Stimulated activated CD4-positive, alpha-beta T cell treated with anti-CD3 and anti-CD28 coated beads, Interleukin-4, amount 100 ng/mL, for 1 hour (primary cell): ENCODE results near the gene FNDC10.

ENCODE experiments used
- DNase-seq: peaks from one replicate; pipeline ENCODE4 v3.0.0-alpha.2; 2020

The FNDC10 gene

DNA sequence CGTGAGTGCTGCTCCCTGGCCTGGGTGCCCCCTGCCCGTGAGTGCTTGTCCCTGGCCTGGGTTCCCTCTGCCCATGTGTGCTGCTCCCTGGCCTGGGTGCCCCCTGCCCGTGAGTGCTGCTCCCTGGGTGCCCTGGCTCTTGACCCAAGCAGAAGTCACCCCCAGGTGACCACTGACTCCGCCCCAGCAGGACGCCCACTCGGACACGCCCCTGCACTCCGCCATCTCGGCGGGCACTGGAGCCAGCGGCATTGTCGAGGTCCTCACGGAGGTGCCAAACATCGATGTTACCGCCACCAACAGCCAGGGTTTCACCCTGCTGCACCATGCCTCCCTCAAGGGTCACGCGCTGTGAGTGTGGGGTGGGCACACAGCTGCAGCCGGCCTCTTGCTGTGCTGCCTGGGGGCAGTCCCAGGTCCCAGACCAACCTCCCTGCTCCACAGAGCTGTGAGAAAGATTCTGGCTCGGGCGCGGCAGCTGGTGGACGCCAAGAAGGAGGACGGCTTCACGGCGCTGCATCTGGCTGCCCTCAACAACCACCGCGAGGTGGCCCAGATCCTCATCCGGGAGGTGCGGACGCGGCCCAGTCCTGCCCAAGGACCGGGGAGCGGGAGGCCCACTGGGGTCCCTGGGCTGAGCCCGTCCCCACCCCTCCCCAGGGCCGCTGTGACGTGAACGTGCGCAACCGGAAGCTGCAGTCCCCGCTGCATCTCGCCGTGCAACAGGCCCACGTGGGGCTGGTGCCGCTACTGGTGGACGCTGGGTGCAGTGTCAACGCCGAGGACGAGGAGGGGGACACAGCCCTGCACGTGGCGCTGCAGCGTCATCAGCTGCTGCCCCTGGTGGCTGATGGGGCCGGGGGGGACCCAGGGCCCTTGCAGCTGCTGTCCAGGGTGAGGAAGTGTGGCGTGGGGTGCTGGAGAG, 28.2 kb upstream of the FNDC10 start:
- DNase-seq: no peak

DNA sequence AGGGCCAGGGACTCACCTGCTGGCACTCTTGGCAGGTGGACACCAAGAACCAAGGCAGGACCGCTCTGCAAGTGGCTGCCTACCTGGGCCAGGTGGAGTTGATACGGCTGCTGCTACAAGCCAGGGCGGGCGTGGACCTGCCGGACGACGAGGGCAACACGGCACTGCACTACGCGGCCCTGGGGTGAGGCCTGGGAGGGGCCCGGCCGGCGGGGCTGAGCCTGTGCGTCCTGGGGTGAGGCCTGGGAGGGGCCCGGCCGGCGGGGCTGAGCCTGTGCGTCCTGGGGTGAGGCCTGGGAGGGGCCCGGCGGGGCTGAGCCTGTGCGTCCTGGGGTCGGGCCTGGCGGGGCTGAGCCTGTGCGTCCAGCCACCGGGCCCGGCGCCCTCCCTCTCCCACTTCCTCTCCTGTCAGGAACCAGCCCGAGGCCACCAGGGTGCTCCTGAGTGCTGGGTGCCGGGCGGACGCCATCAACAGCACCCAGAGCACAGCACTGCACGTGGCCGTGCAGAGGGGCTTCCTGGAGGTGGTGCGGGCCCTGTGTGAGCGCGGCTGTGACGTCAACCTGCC, 27.4 kb upstream of the FNDC10 start:
- DNase-seq: no peak

GRCh38 chr1:1626207-1627141, 26.5 kb upstream of the FNDC10 start:
- DNase-seq: no peak

DNA sequence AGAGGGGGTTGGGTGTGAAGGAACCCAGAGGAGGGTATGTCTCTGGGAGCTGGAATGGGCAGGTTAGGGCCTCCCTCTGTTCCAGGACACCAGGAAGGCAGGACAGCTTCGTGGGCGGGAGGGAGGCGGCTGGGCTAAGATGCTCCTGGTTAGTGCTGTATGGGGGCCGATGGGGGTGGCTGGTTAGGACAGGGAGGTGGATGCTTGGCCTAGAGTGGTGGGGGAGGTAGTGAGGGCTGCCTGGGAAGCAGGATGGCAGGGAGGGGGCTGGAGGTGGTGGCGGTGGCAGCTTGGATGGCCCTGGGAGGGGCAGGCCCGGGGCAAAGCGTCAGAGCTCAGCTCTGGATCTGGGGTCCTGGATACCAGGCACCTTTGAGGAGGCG, 25.9 kb upstream of the FNDC10 start:
- DNase-seq: no peak

- DNase-seq: no peak
Measured at GRCh38 chr1:1625404-1625775, 25.5 kb upstream of the FNDC10 start.

GRCh38 chr1:1624443-1625403, 24.8 kb upstream of the FNDC10 start:
- DNase-seq: no peak

DNA sequence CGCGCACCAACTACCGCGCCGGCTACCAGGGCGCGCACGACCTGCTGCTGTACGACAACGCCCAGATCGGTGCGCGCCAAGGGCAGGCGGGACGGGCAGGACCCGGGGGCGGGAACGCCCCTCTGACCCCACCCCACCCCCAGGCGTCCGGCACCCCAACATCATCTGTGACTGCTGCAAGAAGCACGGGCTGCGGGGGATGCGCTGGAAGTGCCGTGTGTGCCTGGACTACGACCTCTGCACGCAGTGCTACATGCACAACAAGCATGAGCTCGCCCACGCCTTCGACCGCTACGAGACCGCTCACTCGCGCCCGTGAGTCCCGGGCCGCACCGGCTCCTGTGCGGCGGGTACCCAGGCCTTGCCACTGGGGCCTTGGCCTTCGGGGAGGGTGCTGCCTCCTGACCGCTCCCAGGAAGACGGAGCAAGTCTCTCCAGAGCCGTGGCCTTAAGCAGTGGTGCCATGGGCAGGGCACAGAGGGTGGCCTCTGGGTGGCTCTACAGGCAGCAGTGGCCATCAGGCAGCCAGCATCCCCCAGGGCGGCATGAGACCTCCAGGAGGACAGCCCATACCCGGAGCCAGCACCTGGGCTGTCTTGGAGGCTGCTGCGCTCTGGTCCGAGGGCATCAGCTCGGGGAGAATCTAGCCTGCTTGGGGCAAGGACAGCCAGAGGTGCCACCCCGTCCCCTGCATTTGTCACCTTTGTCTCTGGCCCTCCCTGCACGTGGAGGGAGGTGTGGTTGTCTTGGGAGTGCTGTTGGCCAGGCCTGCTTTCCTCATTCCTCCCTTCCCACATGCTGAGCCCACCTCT, 23.9 kb upstream of the FNDC10 start:
- DNase-seq: no peak

DNA sequence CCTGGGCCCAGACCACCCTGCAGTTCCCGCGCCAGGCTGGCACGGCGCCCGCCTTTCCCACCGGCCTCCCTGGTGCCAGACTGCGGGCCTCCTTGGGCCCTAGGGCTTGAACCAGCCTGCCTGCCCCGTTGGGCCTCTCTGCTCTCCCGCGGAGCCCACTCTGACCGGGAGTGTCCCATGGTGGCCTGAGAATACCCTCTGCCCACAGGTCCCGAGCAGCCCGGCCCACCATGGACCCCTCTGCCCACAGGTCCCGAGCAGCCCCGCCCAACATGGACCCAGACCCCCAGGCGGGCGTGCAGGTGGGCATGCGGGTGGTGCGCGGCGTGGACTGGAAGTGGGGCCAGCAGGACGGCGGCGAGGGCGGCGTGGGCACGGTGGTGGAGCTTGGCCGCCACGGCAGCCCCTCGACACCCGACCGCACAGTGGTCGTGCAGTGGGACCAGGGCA, 23.3 kb upstream of the FNDC10 start:
- no peak for DNase-seq

- no peak for DNase-seq
Measured at GRCh38 chr1:1622788-1623094, 22.8 kb upstream of the FNDC10 start.

DNA sequence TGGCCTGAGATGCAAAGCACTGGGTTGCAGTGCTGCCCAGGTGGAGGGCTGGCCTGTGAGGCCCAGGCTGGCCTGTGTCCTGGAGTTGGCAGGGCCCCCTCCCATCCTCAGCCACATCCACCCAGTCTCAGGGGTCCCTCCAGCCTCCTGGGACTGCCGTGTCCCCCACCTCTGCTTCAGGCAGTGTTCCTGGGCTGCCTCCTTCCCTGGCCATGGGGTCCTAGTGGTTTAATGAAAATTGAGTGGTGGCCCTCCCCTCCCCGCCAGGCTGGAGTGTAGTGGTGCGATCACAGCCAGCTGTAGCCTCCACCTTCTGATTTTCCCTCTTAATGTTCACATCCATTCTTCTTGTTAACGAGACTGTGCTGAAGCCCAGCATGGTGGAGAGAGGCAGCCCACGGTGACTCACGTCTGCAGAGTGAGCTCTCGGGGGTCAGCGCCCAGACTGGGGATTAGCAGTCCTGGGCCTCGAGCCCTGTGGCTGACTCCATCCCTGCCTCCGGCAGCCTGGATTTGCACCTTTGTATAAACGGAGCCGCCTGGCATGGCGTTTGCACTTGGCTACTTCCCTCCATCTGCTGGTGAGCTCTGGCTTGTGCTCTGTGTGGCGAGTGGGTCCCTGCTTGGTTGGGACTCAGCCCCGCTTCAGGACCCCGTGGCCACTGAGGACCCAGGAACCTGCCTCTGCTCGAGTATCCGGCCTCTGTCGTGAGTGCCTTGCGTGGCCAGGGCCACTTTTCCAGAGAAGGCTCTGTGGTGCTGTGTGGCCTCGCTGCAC, 22.3 kb upstream of the FNDC10 start:
- no peak for DNase-seq

DNA sequence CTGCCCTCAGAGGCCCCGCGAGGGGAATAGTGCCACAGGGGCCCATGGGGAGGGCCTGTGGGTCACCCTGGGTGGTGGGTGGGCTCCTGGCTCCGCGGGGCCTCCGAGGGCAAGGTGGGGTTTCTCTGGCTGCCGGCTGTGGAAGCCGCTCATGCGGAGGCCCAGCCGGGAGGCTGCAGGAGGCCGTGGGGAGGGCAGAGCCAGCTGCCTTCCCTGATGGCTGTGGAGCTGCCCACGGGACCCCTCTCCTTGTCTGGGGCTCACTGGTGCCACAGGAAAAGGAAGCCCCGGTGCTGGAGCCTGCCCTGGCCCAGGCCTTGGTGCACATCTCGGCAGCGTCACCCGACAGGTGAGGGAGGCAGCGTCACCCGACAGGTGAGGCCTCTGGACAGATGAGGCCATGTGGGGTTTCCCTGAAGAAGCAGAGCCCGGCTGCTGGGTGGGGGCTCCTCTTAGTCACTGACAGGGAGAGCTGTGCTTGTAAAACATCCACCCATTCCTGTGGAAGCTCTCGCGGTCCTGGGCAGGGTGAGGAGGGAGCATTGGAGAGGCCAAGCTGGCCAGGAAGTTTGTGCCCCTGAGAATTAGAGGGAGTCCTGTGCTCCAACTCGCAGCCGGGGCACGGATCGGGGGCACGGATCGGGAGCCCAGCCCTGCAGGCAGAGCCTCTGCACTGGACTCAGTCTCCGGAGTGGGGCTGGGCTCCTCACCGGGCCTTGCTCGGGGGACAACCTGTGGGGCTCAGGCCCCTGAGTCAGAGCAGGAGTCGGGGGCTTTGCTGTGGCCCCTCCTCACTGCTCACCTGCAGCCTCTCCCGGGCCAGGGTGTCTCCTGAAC, 21.5 kb upstream of the FNDC10 start:
- no peak for DNase-seq

GRCh38 chr1:1620433-1621139, 20.7 kb upstream of the FNDC10 start:
- no peak for DNase-seq

GRCh38 chr1:1619917-1620361, 20.0 kb upstream of the FNDC10 start:
- DNase-seq: no peak

DNA sequence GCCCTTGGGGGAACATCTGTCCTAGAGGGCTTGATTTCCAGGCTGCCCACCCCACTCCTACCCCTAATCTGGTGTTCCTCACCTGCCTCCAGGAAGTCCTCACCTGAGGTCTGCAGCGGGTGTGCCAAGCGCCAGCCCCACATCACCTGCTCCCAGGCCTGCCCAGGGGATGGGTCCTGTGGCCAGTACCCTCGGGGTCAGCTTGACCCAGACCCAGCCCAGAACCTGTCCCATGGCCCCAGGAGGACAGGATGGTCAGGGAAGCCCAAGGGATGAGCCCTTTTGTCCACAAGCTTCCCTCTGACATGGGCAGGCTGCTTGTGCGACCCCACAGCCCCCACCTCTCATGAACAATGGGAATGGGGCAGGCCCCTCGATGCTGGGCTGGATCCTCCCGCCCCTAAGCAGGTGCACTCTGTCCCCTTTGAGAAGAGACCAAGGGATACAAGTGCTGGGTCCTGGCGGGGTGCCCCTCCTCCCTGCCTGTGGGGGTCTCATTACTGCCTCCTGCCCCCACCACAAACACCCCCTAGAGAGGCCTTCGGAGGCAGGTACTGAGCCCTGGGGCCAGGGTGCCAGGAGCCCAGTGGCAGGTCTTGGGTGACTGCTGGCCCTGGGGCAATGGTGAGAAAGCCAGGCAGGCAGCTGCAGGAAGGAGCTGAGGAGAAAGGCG, 18.6 kb upstream of the FNDC10 start:
- DNase-seq: no peak

- no peak for DNase-seq
Measured at GRCh38 chr1:1617925-1618324, 18.0 kb upstream of the FNDC10 start.

- DNase-seq: no peak
Measured at GRCh38 chr1:1617516-1617915, 17.6 kb upstream of the FNDC10 start.

DNA sequence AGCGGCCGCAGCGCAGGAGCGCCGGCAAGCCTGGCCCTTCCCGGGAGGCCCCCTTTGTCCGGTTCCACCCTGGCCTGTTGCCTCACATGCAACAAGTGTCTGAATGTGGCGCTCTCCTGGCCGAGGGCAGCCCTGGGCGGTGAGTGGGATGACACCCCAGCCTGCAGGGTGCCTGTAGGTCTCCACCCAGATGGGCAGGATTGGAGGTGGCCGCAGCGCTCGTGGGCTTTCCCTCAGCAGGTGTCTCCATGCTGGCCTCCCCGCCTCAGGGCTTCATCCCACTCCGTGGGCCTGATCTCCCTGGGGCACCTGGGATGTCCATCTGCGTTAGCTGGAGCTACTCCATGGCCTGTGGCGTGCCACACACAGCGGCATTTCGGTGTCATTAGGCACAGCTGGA, 16.9 kb upstream of the FNDC10 start:
- DNase-seq: no peak

DNA sequence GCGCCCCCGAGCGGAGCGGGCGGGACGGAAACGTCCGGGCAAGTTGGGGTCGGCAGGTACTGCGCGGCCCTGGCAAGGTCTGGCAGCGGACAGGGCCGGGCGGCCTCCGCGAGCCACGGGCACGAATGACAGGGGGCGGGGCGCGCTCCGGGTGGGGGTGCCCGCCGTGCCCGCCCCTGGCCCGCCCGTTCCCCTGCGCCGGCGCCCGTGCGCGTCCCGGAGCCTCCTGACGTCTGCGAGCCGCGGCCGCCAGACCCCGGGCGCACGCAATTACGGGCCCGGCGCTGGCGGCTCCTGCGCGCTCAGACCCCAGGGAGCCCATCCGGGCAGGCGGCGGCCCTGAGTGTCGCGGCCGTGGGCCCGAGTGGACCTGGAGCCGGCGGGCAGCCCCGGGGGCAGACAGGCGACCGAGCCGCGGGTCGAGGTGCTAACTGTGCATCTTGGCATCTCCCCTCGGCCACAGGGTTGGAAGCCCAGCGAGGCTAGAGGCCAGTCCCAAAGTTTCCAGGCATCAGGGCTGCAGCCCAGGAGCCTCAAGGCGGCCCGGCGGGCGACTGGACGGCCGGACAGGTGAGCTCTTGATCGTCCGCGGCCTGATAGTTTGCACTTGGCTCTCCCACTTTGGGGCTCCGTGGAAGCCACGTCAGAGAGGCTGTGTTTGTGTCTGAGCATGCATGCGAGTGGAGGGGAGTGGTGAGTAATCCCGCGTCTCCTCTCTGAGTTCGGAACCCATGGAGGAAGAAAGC, 16.3 kb upstream of the FNDC10 start:
- DNase-seq: peak; percentile 48
